Measurements from ENCODE around the gene NFATC4. TPM values are rescaled to one million over a fixed set of nuclear protein-coding genes. Genes with fewer than 3 reads are reported as not detected.

Gene NFATC4
- total and polyA plus RNA-seq, 7 donors, result 2.7 to 12.0 (median 7.3) TPM

GRCh38 chr14:24425704-24426103, 57.7 kb downstream of the NFATC4 start:
- intact Hi-C loops (cut with DNase I), result no loop called here
- H3K4me3 ChIP-seq, result no peak overlapping the region
- no peaks in the 10 kb centered on the region for H3K27me3 ChIP-seq (ENCODE audit: insufficient read depth in 3 of 3, low read length in 2 of 3)
- TF ChIP-seq CTCF (IDR thresholded peaks at IDR 0.05), result no peak
- WGBS, 3 donors, result 36 to 43% (median 38%) methylated on average over 3 of the region's 3 CpGs
- H3K36me3 ChIP-seq (ENCODE audit: insufficient read depth in 1 of 2, low read depth in 1 of 2), result no peaks in the 10 kb centered on the region
- ATAC-seq (no peak), DNase-seq (no peak)
- peaks cover under 1% of the 10 kb centered on the region for H3K4me1 ChIP-seq
- peak overlapping the region; percentile 11 for H3K27ac ChIP-seq
- no peaks in the 10 kb centered on the region for H3K9me3 ChIP-seq

- H3K27me3 ChIP-seq (ENCODE audit: insufficient read depth in 3 of 3, low read length in 2 of 3), result no peaks in the 10 kb centered on the region
- DNase-seq (no peak), ATAC-seq (no peak)
- TF ChIP-seq CTCF (IDR thresholded peaks at IDR 0.05), result no peak
- 77 to 88% (median 82%) methylated on average over 2 of the region's 2 CpGs for WGBS, 3 donors
- H3K9me3 ChIP-seq, result no peaks in the 10 kb centered on the region
- no peak overlapping the region for H3K4me3 ChIP-seq
- H3K36me3 ChIP-seq (ENCODE audit: insufficient read depth in 1 of 2, low read depth in 1 of 2), result peaks cover 0 to 3% of the 10 kb centered on the region in 2 donors
- intact Hi-C loops (cut with DNase I), result no loop called here
- H3K4me1 ChIP-seq, result peaks cover 6% of the 10 kb centered on the region
- no peak overlapping the region for H3K27ac ChIP-seq
Measured at GRCh38 chr14:24426150-24426911, 58.3 kb downstream of the NFATC4 start.

GRCh38 chr14:24426912-24427536, 59.0 kb downstream of the NFATC4 start:
- WGBS, 3 donors, result 77 to 82% (median 81%) methylated on average over 8 of the region's 8 CpGs
- Histone ChIP-seq H3K9me3 (no peaks in the 10 kb centered on the region), H3K4me1 (peaks cover 13% of the 10 kb centered on the region), H3K4me3 (no peak overlapping the region), H3K27me3 (ENCODE audit: insufficient read depth in 3 of 3, low read length in 2 of 3) (no peaks in the 10 kb centered on the region), H3K36me3 (ENCODE audit: insufficient read depth in 1 of 2, low read depth in 1 of 2) (peaks cover 0 to 10% of the 10 kb centered on the region in 2 donors), H3K27ac (no peak overlapping the region)
- DNase-seq (no peak), ATAC-seq (no peak)
- intact Hi-C loops (cut with DNase I), result loop anchor here in 1 of 2 donors (1.0 kb wide), 1 partner anchor 18 kb away; no protein-coding TSS in a partner anchor
- TF ChIP-seq CTCF (IDR thresholded peaks at IDR 0.05), result no peak

GRCh38 chr14:24427537-24428508, 59.8 kb downstream of the NFATC4 start:
- DNase-seq (no peak), ATAC-seq (no peak)
- WGBS, 3 donors, result 84 to 88% (median 84%) methylated on average over 18 of the region's 18 CpGs
- Histone ChIP-seq H3K9me3 (no peaks in the 10 kb centered on the region), H3K27me3 (ENCODE audit: insufficient read depth in 3 of 3, low read length in 2 of 3) (no peaks in the 10 kb centered on the region), H3K4me3 (no peak overlapping the region), H3K36me3 (ENCODE audit: insufficient read depth in 1 of 2, low read depth in 1 of 2) (peaks cover 0 to 18% of the 10 kb centered on the region in 2 donors), H3K4me1 (peaks cover 17% of the 10 kb centered on the region), H3K27ac (no peak overlapping the region)
- TF ChIP-seq CTCF (IDR thresholded peaks at IDR 0.05), result no peak
- intact Hi-C loops (cut with DNase I), result loop anchor here in 1 of 2 donors (1.0 kb wide), 1 partner anchor 19 kb away; no protein-coding TSS in a partner anchor

All from psoas muscle (tissue), 8 donors.